Measurements from ENCODE around the gene NFATC2IP.

Gene NFATC2IP

GRCh38 chr16:28927815-28928214 is 22.9 kb upstream of the NFATC2IP start:
- Histone ChIP-seq H3K27me3 (ENCODE audit: control insufficient read depth, insufficient read depth, low read length) (no peaks in the 10 kb centered on the region), H3K9ac (ENCODE audit: low read length) (no peak overlapping the region), H3K36me3 (ENCODE audit: control insufficient read depth, insufficient read depth, low read length) (no peaks in the 10 kb centered on the region), H3K4me3 (ENCODE audit: low read depth, low read length) (no peak overlapping the region), H3K4me1 (ENCODE audit: control insufficient read depth, insufficient read depth, low read length) (peaks cover 3% of the 10 kb centered on the region; the same call in 1 of the 2 replicates), H3K27ac (ENCODE audit: low read depth, low read length) (no peak overlapping the region), H3K9me3 (ENCODE audit: control insufficient read depth, insufficient read depth, low read depth, low read length) (no peaks in the 10 kb centered on the region)

GRCh38 chr16:28930203-28930602 is 20.5 kb upstream of the NFATC2IP start:
- no peaks in the 10 kb centered on the region for H3K36me3 ChIP-seq (ENCODE audit: control insufficient read depth, insufficient read depth, low read length)
- no peak overlapping the region for H3K27ac ChIP-seq (ENCODE audit: low read depth, low read length)
- no peaks in the 10 kb centered on the region for H3K4me1 ChIP-seq (ENCODE audit: control insufficient read depth, insufficient read depth, low read length)
- H3K4me3 ChIP-seq (ENCODE audit: low read depth, low read length), result no peak overlapping the region
- no peaks in the 10 kb centered on the region for H3K27me3 ChIP-seq (ENCODE audit: control insufficient read depth, insufficient read depth, low read length)
- H3K9ac ChIP-seq (ENCODE audit: low read length), result no peak overlapping the region
- H3K9me3 ChIP-seq (ENCODE audit: control insufficient read depth, insufficient read depth, low read depth, low read length), result no peaks in the 10 kb centered on the region

- Histone ChIP-seq H3K9me3 (ENCODE audit: control insufficient read depth, insufficient read depth, low read depth, low read length) (no peaks in the 10 kb centered on the region), H3K4me3 (ENCODE audit: low read depth, low read length) (no peak overlapping the region), H3K9ac (ENCODE audit: low read length) (no peak overlapping the region), H3K27ac (ENCODE audit: low read depth, low read length) (no peak overlapping the region), H3K4me1 (ENCODE audit: control insufficient read depth, insufficient read depth, low read length) (no peaks in the 10 kb centered on the region), H3K36me3 (ENCODE audit: control insufficient read depth, insufficient read depth, low read length) (no peaks in the 10 kb centered on the region), H3K27me3 (ENCODE audit: control insufficient read depth, insufficient read depth, low read length) (no peaks in the 10 kb centered on the region)
Measured at GRCh38 chr16:28930652-28931051, 20.1 kb upstream of the NFATC2IP start.

GRCh38 chr16:28931801-28932225 is 18.9 kb upstream of the NFATC2IP start, which contains the start of gene CD19:
Gene CD19 (plus strand): TSS chr16:28931971. CDS start chr16:28932001, 30 bp downstream.
- Histone ChIP-seq H3K9ac (ENCODE audit: low read length) (no peak within 1 kb of the TSS), H3K27ac (ENCODE audit: low read depth, low read length) (no peak within 1 kb of the TSS)

GRCh38 chr16:28932339-28933141 is 18.2 kb upstream of the NFATC2IP start:
- no peaks in the 10 kb centered on the region for H3K27me3 ChIP-seq (ENCODE audit: control insufficient read depth, insufficient read depth, low read length)
- peaks cover 5% of the 10 kb centered on the region for H3K4me1 ChIP-seq (ENCODE audit: control insufficient read depth, insufficient read depth, low read length)
- no peaks in the 10 kb centered on the region for H3K9me3 ChIP-seq (ENCODE audit: control insufficient read depth, insufficient read depth, low read depth, low read length)
- H3K4me3 ChIP-seq (ENCODE audit: low read depth, low read length), result no peak overlapping the region
- H3K9ac ChIP-seq (ENCODE audit: low read length), result no peak overlapping the region
- no peak overlapping the region for H3K27ac ChIP-seq (ENCODE audit: low read depth, low read length)
- H3K36me3 ChIP-seq (ENCODE audit: control insufficient read depth, insufficient read depth, low read length), result no peaks in the 10 kb centered on the region

More at GRCh38 chr16:28931801-28932225, 18.9 kb upstream of the NFATC2IP start, which contains the start of gene CD19:
- no peaks in the 10 kb centered on the region for H3K9me3 ChIP-seq (ENCODE audit: control insufficient read depth, insufficient read depth, low read depth, low read length)
- H3K4me3 ChIP-seq (ENCODE audit: low read depth, low read length), result no peak within 1 kb of the TSS
- H3K4me1 ChIP-seq (ENCODE audit: control insufficient read depth, insufficient read depth, low read length), result peaks cover 5% of the 10 kb centered on the region
- no peaks in the 10 kb centered on the region for H3K36me3 ChIP-seq (ENCODE audit: control insufficient read depth, insufficient read depth, low read length)
- no peaks in the 10 kb centered on the region for H3K27me3 ChIP-seq (ENCODE audit: control insufficient read depth, insufficient read depth, low read length)

- Histone ChIP-seq H3K9ac (ENCODE audit: low read length) (no peak overlapping the region), H3K4me3 (ENCODE audit: low read depth, low read length) (no peak overlapping the region), H3K27me3 (ENCODE audit: control insufficient read depth, insufficient read depth, low read length) (no peaks in the 10 kb centered on the region), H3K36me3 (ENCODE audit: control insufficient read depth, insufficient read depth, low read length) (no peaks in the 10 kb centered on the region), H3K4me1 (ENCODE audit: control insufficient read depth, insufficient read depth, low read length) (peaks cover 5% of the 10 kb centered on the region), H3K9me3 (ENCODE audit: control insufficient read depth, insufficient read depth, low read depth, low read length) (no peaks in the 10 kb centered on the region), H3K27ac (ENCODE audit: low read depth, low read length) (no peak overlapping the region)
Measured at GRCh38 chr16:28933171-28933570, 17.6 kb upstream of the NFATC2IP start.

GRCh38 chr16:28935346-28935745 is 15.4 kb upstream of the NFATC2IP start:
- Histone ChIP-seq H3K4me3 (ENCODE audit: low read depth, low read length) (no peak overlapping the region), H3K27me3 (ENCODE audit: control insufficient read depth, insufficient read depth, low read length) (no peaks in the 10 kb centered on the region), H3K9me3 (ENCODE audit: control insufficient read depth, insufficient read depth, low read depth, low read length) (no peaks in the 10 kb centered on the region), H3K4me1 (ENCODE audit: control insufficient read depth, insufficient read depth, low read length) (peaks cover 5% of the 10 kb centered on the region), H3K9ac (ENCODE audit: low read length) (no peak overlapping the region), H3K36me3 (ENCODE audit: control insufficient read depth, insufficient read depth, low read length) (no peaks in the 10 kb centered on the region), H3K27ac (ENCODE audit: low read depth, low read length) (no peak overlapping the region)

GRCh38 chr16:28935924-28936783 is 14.6 kb upstream of the NFATC2IP start:
- H3K27ac ChIP-seq (ENCODE audit: low read depth, low read length), result no peak overlapping the region
- no peaks in the 10 kb centered on the region for H3K9me3 ChIP-seq (ENCODE audit: control insufficient read depth, insufficient read depth, low read depth, low read length)
- H3K36me3 ChIP-seq (ENCODE audit: control insufficient read depth, insufficient read depth, low read length), result no peaks in the 10 kb centered on the region
- H3K27me3 ChIP-seq (ENCODE audit: control insufficient read depth, insufficient read depth, low read length), result no peaks in the 10 kb centered on the region
- peak overlapping the region; percentile 68 for H3K9ac ChIP-seq (ENCODE audit: low read length)
- H3K4me1 ChIP-seq (ENCODE audit: control insufficient read depth, insufficient read depth, low read length), result peaks cover 5% of the 10 kb centered on the region
- H3K4me3 ChIP-seq (ENCODE audit: low read depth, low read length), result peak overlapping the region; percentile 66

GRCh38 chr16:28936784-28937155 is 14.0 kb upstream of the NFATC2IP start:
- H3K4me1 ChIP-seq (ENCODE audit: control insufficient read depth, insufficient read depth, low read length), result peaks cover 5% of the 10 kb centered on the region
- no peaks in the 10 kb centered on the region for H3K27me3 ChIP-seq (ENCODE audit: control insufficient read depth, insufficient read depth, low read length)
- H3K36me3 ChIP-seq (ENCODE audit: control insufficient read depth, insufficient read depth, low read length), result no peaks in the 10 kb centered on the region
- H3K27ac ChIP-seq (ENCODE audit: low read depth, low read length), result no peak overlapping the region
- H3K4me3 ChIP-seq (ENCODE audit: low read depth, low read length), result no peak overlapping the region
- no peaks in the 10 kb centered on the region for H3K9me3 ChIP-seq (ENCODE audit: control insufficient read depth, insufficient read depth, low read depth, low read length)
- no peak overlapping the region for H3K9ac ChIP-seq (ENCODE audit: low read length)

- no peak overlapping the region for H3K27ac ChIP-seq (ENCODE audit: low read depth, low read length)
- H3K9me3 ChIP-seq (ENCODE audit: control insufficient read depth, insufficient read depth, low read depth, low read length), result no peaks in the 10 kb centered on the region
- H3K27me3 ChIP-seq (ENCODE audit: control insufficient read depth, insufficient read depth, low read length), result no peaks in the 10 kb centered on the region
- no peaks in the 10 kb centered on the region for H3K36me3 ChIP-seq (ENCODE audit: control insufficient read depth, insufficient read depth, low read length)
- H3K4me3 ChIP-seq (ENCODE audit: low read depth, low read length), result no peak overlapping the region
- H3K9ac ChIP-seq (ENCODE audit: low read length), result no peak overlapping the region
- peaks cover 5% of the 10 kb centered on the region for H3K4me1 ChIP-seq (ENCODE audit: control insufficient read depth, insufficient read depth, low read length)
Measured at GRCh38 chr16:28937222-28937876, 13.4 kb upstream of the NFATC2IP start.

All from HUES6 (cell line).